NCI-H2227 (cell line): ENCODE measurements around the gene OARD1.

Experiments
- DNase-seq: peaks from one replicate; lab custom pipeline; 2025; ENCODE audit not compliant: unreplicated experiment; lab: John Stamatoyannopoulos, UW

OARD1 gene

DNA sequence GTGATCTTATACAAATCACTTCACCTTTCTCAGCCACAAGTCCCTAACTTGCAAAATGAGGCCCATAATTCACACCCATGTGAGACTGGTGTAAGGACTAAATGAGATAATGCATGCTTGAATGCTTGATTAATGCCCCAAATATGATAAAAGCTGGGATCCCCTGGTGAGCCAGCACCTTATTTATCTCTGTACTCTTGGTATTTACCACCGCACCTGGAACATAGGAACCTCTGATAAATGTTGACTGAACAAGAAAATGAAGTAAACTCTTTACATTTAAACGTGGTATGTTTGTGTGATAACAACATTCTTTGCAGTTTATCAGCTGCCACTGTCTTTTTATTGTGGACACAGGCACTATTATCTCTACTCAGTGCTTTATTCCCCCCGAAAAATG lies 21.6 kb downstream of the OARD1 start:
- no peak for DNase-seq

DNA sequence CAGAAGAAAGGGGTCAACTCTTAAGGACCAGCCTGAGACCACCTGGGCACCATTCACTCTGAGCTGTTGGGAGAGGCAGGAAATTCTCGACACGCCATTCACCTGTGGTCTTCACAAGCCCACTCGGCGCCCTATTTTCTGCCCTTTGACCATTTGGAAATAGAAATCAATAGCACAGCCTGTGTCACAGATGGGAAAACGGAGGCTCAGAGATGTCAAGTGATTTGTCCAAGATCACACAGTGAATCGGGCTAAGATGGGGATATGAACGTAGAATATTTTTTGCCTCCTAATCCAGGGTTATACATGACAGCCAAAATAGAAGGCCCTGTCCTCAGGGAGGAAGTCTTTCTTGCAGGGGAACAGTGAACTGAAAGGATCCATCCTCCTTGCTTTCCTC lies 22.2 kb downstream of the OARD1 start:
- DNase-seq, result no peak

DNA sequence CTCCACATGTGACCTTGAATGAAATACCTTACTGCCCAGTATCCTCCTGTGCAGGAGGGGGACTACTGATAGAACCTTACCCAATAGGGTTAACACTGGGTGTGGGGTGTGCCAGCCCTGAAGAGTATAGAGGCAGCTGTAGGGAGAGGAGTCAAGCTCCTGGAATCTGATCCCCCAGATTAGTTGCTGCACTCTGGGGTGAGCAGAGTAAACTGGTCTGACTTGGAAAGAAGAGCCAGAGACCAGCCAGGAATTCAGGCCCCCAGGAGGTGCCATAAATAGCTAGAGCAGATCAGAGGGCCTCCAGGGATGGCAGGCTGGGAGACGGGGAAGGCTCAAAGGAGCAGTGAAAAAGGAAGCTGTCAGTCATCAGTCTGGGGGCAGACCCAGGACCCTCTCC lies 22.6 kb downstream of the OARD1 start:
- no peak for DNase-seq

DNA sequence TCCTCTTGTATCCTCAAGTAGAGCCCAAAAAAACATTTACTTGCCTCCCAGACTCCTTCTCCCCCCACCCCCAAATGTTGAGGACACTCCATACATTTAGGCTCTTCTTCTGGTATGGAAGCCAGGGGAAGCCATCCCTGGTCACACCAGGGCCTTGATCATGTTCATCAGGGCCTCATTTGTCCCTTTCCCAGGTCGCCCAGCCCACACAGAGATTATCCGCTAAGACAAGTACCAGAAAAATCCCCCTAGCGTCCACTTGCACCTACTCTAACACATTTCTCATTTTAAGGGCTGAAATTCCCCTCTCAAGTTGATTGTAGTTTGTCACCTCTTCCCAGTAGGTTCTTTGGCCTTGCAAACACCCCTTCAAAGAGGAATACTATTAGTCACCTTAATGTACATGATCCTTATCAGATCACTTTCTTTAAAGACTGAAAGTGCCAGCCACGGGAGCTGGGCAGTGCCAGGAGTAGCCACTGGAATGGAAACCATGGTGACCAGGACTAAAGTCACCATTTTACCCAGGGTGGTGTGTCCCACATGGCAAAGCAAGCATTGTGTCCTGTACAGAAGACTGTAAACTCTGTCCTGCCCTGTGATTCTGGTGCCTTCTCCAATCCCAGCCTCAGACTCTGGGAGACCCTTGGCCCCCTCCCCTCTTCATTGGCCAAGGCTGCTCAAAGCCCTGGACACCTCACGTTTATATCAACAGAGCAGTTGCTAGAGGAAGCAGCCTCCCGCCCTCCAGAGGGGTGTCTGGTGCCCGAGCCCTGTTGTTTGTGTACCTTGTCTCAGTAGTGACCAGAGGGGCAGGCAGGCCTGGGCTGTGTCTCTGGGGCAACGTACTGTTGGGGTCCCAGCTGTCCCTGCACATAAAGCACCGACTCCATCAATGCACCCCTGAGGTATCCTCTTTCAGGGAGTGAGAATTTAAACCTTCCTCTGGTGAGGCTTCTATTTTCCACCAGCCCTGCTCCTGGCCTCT lies 24.1 kb downstream of the OARD1 start:
- DNase-seq, result no peak

DNA sequence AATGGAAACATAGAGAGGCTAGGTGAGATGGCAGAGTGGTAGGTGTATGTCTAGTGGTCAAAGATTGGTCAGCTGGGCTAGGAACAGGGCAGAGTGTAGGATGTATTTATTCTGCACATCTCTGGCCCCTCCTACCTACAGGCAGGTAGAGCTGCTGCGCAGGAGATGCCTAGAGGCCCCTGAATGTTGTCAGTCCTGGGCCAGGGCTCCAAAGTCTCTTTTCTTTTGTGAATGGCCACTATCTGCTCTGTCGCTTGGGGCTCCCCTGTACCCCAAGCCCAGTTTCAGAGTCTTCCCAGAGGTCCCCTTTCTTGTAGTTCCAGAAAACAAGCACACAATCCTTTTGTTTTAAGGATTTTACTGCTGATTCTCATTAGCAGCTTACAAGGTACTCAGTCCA lies 24.9 kb downstream of the OARD1 start:
- DNase-seq, result no peak

DNA sequence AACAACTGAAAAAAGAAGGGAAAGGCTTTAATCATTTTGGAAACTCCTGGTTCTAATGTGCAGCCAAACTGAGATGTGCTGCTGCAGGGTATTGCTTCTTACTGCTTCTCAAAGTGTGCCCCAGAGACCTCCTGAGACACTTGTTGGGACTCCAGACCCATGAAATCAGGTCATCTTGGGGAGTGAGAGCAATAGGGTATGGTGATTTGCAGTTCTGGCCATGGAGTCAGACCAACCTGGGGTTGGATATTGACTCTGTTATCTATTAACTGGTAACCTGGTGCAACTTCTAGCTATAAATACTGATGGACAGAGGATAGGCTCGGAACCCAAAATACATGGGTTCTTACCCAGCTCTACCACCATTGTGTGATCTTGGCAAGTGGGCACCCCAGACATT lies 26.1 kb downstream of the OARD1 start:
- DNase-seq, result no peak

DNA sequence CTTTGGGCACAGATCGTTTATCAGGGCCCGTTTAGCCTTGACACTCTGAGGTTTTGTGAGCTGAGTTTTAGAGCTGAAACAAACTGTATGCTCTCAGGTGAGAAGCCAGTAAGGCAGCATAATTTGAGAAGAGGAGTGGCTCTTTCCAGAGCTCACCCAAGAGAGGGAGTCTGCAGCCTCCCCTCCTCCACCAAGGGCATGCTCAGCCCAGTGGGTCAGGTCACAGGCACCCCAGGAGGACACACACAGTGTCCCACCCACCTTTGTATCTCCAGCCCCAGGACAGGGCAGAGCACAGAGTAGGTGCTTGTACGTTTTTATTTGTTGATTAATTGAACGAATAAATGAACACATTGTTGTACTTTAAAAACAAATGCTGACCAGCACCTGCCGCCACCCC lies 26.5 kb downstream of the OARD1 start:
- no peak for DNase-seq

DNA sequence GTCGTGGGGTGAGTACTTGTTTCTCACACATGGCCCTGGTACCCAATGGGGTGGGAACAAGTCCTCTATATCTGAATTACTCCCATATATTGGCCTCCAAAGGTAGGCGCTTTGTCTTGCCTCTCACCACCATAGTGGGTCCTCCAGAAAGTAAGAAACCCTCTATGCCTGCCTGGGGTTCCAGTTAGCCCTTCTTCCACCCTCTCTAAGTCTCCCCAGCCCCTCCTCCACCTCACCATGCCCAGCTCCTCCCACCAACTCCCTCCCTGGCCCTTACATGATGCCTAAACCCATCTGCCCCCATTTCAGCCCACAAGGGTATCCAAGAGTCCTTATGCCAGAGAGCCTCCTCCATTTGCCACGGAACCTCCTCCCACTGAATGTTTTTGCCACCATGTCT lies 29.0 kb downstream of the OARD1 start:
- DNase-seq, result no peak

DNA sequence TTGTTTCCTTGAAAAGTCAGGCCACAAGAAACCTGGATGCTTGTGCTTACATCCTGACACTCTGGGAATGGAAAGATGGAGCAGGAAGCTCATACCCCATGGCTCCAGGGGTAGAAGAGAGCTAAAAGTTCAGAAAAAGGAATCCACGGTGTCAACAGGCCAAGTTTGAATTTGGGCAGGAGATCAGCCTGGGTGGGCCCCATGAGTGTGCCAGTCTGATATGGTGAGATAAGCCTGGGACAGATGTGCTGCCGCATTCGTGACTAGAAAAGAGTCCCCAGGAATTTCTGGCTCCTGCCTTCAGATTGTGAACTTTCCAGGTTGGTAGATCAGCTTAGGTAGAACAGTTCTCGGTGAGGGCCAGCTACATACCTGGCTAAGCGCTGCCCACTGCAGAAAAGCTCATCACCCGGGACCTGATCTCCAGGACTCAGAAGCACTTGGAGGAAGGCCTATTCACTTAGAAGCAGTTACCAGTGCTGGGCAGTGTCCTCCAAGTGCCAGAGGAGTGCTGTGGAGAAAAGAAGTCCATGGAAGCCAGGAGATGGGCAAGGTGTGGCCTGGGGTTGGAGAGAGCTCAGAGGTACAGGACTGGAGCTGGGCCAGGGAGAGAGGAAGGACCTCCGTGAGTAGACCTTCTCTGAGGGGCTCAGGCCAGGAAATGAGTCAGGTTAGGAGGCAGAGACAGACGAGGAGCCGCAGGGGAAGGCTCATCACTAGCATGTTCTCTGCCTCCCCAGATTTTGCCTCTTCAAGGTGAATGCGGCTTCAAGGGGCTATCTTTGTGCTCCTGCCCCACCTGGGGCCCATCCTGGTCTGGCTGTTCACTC lies 29.7 kb downstream of the OARD1 start, which contains the start of gene TSPO2:
Gene TSPO2 (plus strand): TSS at position 242 of the 830 bp plus-strand sequence. CDS start 519 bp downstream, at position 761.
- no peak for DNase-seq

DNA sequence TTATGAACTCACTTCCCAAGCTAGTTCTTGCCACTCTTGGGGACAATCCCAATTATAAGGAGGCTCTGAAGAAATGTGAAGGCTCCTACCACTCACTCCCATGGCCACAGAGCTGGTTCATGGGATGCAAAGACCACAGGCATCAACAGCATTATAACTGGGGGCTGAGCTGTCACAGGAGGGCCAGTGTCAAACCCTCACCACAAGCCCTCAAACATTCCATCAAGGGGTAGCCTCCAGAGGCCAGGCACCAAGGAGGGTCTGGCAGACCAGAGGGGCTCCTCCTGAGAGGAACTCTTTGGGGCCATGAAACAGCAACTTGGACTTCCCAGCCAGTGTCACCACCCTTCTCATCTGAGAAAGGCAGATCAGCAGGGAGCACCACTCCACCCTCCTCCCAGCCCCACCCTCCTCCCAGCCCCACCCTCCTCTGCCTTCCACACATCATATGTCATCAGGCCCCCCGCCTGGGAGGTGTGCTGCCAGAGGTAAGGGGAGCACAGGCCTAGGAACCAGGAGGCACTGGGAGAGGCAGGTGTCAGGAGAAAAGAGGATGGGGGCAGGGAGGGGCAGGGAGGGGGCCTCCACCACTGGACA lies 31.1 kb downstream of the OARD1 start:
- DNase-seq, result no peak

DNA sequence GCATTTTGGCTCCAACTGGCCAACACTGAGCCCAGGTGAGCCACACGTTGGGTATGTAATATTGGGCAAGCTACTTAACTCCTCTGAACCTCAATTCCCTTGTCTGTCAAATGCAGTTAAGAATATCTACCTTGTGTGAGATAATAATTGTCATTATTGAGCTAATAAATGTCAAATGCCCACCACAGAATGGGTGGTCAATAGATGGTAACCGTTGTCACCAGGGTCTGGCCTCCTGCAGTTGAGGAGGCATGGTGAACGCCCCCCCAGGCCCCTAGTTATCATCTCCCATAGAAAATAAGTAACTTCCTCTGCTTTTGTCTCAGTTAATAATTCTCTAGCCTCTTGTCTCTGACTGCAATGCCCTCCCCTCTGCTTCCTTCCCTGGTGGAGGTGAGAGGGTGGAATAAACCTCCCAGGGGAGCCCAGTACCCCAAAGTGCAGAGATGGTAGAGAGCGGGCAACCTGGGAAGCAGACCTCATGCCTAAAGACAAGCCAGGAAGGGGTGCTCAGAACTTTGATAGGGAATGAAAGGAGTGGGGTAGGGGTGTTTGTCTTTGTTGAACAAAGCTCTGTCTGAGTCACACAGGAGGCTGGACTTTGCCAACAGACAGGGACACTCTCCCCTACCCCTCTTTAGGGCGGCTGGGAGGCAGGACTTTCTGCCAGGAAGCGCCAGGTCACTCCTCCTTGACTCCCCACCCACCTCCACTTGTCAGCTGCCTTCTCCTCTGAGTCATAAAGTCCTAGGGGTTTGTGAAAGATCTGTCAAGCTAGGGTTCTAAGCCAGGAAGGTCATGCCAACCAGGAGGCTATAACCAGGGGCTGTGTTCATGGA lies 31.8 kb downstream of the OARD1 start:
- no peak for DNase-seq

DNA sequence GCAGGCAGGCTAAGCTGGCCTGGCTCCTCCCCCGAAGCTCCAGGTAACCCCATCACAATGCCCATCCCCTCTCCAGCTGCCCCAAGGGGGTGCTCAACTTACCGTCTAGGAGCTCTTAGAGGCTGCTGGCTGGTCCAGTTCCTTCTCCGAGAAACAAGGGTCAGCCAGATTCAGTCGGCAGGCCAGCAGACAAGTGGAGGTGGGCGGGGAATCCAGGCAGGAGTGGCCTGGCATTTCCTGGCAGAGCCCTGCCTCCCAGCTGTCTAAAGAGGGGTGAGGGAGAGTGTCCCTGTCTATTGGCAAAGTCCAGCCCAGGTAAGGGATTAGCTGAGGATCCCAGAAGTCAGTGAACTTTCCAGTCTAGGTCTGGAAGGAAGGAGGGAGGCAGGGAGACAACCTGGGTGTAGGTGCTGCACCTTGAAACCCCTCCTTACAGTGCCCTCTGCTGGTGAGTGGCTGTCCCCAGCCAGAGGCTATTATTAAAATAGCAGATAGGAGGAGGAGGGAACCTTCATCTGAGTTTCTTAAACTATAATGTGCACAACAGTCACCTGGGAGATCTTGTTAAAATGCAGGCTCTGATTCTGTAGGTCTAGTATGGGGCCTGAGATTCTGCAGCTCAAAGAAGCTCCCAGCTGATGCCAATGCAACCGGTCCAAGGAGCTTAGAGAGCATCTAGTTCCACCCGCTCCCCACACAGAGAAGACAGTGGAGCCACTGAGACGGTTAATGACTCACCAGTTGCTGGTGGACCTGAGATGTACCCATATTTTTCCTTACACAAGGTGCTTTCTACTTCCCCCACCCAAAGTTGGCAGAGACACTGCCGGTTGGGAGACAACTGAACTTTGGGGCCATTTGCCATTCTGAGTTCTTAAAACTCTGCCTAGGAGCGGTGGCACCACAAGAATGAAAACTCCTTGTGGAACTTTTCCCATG lies 32.8 kb downstream of the OARD1 start, which contains the start of gene UNC5CL:
Gene UNC5CL (minus strand): TSS at position 162 of the 939 bp plus-strand sequence. CDS start 4,147 bp downstream, outside the sequence.
- no peak for DNase-seq

DNA sequence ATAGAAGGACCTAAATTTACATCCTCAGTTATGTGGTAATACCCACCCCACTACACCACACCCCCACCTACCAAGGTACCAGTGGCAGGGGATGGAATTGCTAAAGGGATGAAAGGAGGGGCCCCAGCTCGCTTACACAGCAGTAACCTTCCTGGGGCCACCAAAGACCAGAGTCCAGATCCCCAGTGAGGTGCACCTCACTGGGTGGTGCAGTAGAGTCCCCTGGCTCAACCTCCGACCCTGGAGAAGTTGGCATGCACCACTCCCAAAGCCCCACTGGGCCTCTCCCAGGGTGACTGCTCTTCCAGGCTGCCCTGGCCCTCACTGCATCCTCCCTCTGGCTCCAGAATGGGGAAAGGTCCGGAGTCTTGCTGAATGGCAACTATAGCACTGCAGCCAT lies 34.0 kb downstream of the OARD1 start:
- DNase-seq, result no peak

DNA sequence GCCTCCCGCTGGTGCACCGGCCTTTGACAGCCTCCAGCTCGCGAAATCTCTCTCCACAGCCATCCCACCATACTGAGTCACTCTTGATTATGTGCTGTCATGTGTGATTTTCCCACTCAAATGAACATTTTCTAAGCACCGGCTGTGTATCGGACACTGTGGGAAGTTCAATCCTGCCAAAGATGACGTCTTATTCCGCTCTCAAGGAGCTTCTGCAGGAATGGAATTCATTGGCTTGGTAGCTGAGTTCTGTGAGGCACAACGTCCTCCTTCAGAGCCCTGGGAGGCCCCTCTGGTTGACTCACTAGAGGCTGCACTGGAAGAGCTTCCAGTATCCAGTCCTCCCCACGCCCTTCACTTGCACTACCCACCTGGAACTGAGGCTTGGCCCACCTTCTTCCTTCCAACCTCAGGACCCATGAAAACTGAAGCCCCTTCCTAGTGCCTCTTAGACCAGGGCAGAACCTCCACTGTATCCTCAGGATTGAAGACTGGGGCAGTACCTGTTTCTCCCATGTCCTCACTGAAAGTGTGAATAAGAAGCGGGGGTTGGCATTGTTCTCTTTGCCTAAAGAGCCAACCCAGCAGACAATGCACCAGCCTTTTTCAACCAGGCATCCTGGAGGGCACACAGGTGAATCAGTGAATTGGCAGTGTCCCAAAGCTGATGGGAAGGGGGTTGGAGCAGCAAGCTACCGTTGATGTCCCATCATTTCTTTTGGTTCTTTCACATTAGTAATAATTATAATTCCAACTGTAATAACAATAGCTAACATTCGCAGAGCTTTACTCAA lies 34.9 kb downstream of the OARD1 start:
- no peak for DNase-seq

DNA sequence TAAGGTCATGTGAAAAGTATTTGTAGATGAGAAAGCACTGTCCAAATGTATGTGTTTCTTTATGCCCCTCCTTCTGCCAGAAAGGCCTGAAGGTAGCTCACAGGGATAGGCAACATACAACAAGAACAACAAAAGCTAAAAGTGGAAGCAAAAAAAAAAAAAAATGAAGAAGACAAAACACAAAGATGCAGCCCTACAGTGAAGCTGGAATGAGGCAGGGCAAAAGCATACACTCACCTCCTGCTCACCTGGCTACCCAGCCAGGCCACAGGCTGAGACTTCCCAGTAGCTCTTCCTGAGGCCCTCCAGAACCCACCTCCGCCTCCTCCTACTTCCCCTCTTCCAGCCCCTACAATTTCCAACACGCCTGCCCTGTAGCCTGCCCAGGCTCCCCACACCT lies 35.6 kb downstream of the OARD1 start:
- DNase-seq, result no peak

DNA sequence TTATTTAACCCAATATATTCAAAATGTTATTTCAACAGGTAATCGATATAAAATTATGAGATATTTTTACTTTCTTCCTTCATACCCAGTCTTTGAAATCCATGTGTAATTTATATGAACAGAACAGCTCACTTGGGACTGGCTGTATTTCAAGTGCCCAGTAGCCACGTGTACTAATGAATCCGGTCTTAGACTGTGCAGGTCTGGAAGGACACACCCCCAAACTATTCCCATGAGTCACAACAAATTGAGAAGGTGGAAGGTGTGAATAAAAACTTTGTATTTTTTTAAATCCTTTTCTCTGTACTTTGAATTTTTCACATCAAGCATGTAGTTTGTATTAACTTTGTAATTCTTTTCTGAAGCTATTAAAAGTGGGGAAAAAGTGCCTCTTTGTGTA lies 36.0 kb downstream of the OARD1 start:
- no peak for DNase-seq

DNA sequence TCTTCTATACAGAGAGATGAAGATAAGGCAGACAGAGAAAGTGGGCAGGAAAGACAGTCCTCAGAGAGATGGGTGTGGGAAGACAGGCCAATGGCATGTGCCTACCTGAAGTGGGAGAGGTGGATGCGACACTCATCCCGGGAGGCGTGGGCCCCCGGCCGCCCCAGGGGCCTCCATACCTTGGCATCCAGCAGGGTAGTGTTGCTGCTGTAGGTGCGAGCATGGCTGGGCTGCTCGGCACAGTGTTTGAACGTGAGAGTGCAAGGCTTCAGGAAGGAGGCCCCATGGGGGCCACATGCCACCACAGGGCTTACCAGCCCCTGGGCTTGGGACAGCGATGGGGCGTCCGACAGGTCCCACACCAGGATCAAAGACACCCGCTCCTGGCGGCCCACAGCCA lies 38.4 kb downstream of the OARD1 start:
- no peak for DNase-seq

DNA sequence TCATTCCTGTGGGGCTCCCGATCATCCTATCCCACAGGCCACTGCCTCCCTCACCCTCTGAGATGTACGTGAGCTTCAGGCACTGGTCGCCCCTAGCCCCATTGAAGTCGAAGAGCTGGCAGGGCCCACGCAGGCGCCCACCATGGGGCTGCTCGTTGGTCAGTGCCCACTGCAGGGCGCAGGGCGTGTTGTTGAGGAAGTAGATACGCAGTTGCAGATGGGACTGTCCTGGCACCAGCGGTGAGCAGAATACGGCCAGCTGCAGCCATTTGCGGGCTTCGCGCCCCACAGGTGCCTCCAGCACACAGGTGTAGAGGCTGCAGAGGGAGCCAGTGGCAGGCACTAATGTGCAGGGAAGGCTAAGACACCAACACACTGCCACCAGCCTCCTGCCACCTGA lies 39.3 kb downstream of the OARD1 start:
- no peak for DNase-seq
